Activated CD8-positive, alpha-beta memory T cell treated with anti-CD3 and anti-CD28 coated beads for 4 hours (primary cell): ENCODE data around the gene NACA.
"Not testable (repeated sequence)": the region's sequence is repeated elsewhere in the genome, so short reads cannot be mapped to it uniquely, and the experiment has no call there.

Experiments used
- DNase-seq, 2 donors: peaks; one replicate each; pipeline ENCODE4 v3.0.0-alpha.2; 2020; ENCODE audit warnings: low read depth in 2 of 2

Gene NACA

DNA sequence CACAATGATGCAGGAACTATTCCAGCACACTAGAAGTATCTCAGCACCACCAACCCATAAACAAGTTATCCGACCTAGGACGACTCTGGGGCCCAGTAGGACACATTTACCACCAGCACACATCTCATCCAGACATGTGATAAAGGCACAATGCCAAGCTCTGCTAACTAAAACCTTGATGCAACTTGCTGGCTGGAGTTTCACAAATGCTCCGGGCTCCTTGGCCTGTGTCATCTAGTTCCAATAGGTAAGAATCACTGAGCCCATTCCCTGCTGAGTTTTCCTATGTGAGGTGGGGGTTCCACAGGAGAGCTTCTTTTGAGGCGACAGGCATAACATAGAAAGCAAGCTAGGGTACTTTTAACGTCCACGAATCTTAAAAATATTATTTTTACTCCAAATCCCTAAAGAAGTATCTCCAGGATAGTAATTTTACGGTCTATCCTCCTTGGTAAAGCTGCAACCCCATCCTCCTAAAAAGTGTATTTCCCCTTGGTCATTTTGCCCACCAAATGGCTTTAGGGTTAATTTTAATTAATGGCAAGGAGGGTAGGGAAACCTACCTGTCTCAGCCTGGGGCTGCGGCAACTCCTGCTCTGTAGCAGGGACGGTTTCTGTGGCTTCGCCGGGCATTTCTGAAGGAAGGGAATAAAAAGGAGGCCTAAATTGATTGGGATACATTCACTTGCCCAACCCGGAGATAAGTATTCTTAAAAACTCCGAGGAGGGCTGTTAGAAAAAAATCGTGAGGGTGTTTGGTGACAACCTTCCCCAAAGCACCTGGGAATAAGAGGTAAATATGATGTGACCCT is 1.0 kb downstream of the NACA start:
- DNase-seq = no peak

DNA sequence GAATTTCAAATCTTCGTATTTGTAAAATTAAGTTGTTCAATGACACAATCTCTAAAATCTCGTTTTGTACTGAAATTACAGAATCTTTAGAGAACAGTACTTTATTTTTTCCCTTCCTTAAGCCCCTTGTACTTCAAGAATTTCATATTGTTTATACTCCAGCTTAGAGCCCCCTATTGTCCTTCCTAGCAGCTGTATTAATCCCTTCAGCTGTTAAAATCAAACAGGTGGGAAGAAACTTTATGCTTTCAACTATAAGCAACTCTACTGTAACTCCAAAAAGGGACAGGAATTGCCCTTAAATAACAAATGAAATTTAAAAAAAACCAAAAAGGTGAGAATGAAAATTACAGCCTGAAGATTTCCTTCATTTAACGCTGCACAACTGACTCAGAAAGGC is 1.7 kb downstream of the NACA start:
- DNase-seq = no peak

DNA sequence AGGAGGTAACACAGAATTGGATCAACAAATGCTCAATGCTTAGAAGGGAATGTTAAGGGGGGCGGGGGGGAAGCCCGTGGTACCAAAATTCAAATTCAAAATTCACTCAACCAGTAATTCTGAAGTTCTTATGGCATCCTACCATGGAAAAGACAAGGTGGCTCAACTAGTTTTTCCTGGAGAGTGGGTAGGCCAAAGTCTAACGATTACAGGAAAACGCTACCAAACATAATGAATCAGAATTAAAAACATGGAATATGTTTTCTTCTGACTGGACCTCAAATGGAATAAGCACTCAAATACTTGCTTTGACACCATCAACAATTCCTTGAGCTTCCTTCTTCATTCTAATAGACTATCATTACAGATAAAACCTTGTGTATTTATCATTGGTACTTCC is 2.3 kb downstream of the NACA start:
- DNase-seq = no peak

DNA sequence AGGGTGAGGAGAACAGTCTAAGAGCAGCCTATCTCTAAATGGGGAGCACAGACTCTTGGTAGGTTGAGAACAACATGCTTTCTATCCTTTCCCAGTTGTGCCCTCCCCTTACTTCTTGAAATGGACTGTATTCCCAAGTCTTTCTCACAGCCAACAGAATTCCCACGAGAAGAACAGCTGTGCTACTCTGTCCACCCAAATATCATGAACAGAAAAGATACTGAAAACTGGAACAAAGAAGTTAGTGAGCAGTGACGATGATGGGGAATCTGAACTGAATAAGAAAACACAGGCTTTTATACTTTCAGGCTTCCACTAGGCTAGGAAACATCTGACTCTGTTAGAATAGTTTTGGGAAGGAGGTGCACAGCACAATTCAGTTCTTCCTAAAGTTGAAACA is 3.4 kb downstream of the NACA start:
- DNase-seq = no peak

DNA sequence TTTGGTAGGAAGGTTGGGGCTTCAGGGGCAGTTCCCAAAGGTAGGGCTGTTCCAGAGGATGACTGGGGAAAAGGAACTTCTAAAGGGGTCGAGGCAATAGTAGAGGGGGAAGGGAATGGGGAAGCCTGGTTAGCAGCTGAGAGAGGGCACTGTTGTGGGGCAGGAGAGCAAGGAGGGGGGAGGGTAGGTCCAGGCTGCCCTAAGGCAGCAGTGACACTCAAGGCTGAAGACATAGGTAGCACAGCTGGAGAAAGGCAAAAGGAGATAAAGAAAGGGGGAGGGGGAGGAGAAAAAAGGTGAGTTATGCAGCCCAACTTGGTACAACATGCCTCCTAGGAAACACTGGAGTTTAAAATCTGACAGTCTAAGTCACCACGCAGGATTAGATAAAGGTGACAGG is 3.9 kb downstream of the NACA start:
- DNase-seq = no peak

DNA sequence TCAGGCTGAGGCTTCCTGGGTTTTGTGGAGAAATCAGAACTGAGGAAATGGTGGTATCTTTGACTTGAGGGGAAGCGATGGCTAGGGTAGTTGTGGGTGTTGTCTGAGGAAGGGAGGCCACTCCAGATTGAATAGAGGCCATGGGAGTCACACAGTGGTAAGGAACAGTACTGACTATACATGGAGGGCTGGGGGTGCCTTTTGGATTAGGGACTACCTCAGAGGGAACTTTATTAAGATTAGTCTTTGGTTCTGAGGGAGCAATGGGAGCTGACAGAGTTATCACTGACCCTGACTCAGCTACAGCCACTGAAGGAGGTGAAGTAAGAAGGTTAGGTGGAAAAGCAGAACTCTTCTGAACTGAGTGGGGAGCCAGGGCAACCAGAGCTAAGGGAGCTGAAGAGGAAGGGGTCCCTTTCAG is 4.4 kb downstream of the NACA start:
- DNase-seq = no peak

DNA sequence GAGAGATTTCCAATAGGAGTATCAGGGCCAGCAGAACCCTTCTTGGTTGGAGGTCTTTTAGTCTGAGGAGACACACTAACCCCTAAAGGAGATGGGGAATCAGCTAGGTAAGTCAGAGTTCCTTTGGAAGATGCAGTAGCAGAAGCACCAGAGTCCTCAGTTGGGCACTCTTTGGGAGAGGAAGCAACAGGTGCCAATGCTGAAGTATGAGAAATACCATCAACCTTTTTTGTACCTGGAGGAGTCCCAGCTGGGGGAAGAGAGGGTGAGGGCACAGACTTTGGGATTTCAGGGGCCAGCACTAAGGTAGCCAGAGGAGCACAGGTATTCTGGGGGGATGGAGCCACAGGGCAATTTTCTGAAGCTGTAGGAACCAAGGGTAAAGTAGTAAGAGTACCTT is 6.0 kb downstream of the NACA start:
- no peak for DNase-seq

DNA sequence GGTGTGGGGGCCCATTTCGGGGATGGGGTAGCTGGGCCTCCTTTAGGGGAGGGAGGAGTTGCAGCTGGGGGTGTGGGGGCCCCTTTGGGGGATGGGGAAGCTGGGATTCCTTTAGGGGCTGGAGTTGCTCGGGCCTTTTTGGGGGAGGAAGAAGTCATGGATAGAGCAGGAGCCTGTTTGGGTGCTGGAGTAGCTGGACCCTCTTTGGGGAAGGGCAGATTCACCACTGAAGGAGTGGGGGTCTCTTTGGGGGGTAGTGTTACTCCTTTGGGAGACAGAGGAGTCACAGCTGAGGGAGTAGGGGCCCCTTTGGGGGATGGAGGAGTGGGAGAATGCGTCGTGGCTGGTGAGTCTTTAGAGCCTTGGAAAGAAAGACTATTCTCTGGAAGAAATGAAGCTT is 6.5 kb downstream of the NACA start:
- DNase-seq = no peak

DNA sequence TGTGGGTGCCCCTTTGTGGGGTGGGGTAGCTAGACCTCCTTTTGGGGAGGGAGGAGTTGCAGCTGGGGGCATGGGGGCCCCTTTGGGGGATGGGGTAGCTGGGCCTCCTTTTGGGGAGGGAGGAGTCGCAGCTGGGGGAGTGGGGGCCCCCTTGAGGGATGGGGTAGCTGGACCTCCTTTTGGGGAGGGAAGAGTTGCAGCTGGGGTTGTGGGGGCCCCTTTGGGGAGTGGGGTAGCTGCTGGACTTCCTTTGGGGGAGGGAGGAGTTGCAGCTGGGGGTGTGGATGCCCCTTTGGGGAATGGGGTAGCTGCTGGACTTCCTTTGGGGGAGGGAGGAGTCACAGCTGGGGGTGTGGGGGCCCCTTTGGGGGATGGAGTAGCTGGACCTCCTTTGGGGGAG is 7.0 kb downstream of the NACA start:
- no peak for DNase-seq

DNA sequence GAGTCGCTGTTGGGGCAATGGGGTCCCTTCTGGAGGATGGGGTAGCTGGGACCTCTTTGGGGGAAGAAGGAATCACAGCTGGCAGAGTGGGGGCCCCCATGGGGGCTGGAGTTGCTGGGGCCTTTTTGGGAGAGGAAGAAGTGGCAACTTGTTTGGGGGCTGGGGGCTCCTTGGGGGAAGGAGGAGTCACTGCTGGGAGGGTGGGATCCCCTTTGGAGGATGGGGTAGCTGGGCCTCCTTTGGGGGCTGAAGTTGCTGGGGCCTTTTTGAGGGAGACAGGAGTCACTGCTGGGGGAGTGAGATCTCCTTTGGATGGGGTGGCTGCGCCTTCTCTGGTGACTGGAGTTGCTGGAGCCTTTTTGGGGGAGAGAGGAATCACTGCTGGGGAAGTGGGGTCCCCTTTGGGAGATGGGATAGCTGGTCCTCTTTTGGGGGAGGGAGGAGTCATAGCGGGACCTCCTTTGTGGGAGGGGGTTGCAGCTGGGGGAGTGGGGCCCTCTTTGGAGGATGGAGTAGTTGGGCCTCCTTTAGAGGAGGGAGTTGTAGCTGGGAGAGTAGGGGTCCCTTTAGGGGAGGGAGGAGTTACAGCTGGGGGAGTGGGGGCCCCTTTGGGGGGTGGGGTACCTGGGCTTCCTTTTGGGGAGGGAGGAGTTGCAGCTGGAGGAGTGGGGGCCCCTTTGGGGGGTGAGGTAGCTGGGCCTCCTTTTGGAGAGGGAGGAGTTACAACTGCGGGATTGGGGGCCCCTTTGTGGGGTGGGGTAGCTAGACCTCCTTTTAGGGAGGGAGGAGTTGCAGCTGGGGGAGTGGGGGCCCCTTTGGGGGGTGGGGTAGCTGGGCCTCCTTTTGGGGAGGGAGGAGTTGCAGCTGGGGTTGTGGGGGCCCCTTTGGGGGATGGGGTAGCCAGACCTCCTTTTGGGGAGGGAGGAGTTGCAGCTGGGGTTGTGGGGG is 7.9 kb downstream of the NACA start:
- no peak for DNase-seq

DNA sequence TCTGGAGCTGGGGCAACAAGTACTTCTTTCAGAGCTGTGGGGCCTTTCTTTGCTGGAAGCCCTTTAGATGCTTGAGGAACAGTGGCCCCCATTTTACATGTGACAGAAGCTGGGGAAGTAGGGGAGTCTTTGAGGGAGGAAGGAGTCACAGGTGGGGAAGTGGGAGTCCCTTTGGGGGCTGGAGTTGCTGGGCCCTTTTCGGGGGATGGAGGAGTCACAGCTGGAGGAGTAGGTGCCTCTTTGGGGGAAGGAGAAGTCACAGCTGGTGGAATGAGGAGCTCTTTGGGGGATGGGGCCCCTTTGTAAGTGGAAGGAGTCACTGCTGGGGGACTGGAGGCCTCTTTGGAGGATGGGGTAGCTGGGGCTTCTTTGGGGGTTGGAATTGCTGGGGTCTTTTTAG is 8.6 kb downstream of the NACA start:
- no peak for DNase-seq

DNA sequence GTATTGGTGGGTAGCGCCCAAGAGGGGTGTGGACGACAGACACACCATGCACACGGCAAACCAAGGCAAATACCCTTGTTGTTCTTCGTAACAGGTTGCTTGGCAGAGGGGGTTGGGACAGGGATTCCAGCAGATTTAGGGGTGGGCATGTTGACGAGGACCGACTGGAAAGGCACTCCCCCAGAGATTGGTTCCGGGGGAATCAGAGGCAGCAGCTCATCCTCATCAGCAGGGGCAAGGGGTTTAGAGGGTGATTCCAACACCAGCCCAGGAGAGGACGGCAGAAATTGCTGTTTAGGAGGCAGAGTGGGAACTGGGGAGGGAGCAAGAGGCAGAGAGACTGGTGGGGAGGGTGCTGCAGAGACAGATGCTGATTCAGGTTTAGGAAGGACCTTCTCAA is 9.3 kb downstream of the NACA start:
- no peak for DNase-seq

DNA sequence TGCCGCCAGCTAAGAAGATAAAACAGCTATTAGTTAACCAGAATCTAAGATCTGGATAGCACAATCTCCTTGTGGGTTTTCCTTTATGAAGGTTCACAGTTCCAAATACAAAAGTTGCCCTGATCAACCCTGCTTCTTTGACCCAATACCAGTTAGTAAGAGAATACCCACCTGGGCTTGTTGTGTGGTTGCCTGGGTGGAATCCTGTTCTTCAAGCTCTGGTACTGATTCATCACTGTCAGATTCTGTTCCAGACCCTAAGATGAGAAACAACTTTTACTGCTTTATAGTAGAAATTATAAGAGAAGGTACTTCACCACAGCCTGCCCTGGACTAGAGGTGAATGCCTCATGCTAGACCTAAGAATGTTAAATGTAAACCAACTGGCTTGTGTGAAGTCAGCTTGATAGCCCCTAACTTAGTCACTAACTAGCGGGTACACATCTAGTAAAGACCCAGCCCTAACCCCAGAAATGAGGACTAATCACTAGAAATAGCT is 10.6 kb downstream of the NACA start:
- no peak for DNase-seq

DNA sequence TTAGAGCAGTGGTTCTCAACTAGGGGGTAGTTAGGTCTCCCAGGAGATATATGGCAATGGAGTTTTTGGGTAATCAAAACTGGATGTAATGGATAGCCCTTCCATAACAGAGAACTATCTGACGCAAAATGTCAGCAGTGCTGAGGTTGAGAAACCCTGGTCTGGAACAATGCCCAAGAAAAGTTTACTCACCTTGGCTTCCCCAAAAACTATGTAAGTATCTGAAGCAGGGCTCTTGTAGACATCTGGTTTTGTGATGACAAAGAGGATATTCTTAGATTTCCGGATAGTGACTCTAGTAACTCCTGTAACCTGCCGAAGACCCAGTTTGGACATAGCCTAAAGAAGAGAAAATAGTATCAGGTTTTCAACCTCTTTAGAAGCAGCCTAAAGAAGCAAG is 11.8 kb downstream of the NACA start:
- DNase-seq = no peak

DNA sequence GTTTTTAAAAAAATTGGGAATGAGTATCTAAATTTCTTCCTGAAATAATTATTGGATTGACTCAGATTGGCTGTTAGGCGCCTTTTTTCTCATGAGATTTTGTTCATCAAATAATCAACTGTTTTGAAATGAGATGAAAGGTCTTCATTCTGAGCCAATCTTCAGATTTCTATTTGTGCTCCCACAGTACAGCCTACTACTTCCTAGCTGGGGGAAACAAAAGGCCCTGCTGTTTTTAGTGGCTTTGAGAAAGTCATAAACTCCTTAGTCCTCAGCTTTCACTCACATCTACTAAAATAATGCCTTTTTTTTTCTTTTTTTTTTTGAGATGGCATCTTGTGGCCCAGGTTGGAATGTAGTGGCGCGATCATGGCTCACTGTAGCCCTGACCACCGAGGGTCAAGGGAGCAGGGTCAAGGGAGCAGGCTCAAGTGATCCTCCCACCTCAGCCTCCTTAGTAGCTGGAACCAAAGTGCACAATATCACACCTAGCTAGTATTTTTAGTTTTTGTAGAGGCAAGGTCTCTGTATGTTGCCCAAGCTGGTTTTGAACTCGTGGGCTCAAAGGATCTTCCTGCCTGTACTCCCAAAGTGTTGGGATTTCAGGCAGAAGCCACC is 15.2 kb downstream of the NACA start:
- no peak for DNase-seq

DNA sequence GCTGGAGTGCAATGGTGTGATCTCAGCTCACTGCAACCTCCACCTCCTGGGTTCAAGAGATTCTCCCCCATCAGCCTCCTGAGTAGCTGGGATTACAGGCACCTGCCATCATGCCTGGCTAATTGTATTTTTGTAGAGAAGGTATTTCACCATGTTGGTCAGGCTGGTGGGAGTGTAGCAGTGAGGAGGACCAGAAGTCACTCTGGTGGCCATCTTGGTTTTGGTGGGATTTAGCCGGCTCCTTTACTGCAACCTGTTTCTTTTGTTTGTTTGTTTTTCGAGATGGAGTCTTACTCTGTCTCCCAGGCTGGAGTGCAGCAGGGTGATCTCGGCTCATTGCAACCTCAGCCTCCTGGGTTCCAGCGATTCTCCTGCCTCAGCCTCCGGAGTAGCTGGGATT is 20.6 kb downstream of the NACA start:
- DNase-seq = not testable (repeated sequence)

DNA sequence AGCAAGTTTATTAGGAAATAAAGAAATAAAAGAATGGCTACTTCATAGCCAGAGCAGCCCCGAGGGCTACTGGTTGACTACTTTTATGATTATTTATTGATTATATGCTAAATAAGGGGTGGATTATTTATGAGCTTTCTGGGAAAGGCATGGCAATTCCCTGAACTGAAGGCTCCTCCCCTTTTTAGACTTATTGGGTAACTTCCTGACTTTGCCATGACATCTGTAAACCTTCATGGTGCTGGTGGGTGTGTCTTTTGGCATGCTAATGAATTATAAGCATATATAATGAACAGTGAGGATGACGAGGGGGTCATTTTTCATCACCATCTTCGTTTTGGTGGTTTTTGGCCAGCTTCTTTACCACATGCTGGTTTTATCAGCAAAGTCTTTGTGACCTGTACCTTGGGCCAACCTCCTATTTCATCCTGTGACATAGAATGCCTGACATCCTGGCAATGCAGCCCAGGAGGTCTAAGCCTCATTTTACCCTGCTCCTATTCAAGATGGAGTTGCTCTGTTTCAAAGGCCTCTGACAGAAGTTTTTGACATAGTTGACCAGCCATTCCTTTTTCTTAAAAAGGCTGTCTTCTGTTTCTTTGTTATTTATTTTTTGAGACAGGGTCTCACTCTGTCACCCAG is 26.0 kb downstream of the NACA start:
- no peak for DNase-seq

DNA sequence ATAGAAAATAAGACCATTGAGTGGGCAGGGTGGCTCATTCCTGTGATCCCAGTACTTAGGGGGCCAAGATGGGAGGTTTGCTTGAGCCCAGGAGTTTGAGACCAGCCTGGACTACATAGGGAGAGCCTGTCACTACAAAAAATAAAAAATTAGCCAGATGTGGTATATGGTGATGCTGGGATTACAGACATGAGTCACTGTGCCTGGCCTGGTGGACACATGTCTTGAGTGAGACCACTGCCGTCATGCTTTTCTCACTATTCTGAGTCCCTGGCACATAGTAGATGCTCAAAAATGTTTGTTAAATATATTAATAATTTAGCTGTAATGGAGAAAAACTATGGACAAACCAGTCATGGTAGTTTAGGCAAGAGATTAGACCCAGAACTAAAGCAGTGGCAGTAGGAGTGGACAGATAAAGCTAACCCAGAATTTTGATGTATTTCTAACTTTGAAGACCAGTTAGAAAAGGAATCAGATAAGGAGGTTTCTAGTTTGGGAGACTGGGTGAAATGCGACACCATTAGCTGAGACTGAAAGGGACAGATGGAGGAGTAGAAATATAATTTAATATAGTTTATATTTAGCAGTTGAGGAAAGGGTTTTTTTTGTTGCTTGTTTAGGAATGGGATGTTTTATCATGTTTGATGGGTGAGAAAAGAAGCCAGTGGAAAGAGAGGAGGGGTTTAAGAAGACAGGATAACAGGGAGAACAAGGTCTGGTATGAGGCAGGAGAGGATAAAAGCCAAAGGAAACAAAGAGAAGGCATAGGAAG is 29.6 kb downstream of the NACA start:
- no peak for DNase-seq

DNA sequence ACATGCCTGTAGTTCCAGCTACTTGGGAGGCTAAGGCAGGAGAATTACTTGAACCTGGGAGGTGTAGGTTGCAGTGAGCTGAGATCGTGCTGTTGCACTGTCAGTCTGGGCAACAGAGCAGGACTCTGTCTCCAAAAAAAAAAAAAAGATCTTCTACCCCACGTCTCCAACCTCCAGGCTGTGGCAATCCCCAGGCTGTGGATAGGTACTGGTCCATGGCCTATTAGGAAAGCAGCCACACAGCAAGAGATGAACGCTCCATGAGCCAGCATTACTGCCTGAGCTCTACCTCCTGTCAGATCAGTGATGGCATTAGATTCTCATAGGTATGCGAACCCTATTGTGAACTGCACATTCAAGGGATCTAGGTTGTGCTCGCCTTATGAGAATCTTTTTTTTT is 30.9 kb downstream of the NACA start:
- DNase-seq = no peak

DNA sequence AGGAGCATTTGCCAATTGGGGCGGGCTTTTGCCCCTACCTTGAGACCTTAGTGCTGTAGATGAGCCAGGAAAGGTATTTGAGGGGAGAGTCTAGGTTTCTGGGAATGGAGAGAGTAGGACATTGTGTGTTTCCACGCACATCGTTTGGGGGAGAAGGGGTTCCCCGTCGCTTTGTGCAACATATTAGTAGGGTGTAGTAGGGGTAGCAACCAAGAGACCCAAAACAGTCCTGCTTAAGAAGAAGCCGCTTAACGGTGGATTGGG is 36.3 kb downstream of the NACA start:
- no peak for DNase-seq

DNA sequence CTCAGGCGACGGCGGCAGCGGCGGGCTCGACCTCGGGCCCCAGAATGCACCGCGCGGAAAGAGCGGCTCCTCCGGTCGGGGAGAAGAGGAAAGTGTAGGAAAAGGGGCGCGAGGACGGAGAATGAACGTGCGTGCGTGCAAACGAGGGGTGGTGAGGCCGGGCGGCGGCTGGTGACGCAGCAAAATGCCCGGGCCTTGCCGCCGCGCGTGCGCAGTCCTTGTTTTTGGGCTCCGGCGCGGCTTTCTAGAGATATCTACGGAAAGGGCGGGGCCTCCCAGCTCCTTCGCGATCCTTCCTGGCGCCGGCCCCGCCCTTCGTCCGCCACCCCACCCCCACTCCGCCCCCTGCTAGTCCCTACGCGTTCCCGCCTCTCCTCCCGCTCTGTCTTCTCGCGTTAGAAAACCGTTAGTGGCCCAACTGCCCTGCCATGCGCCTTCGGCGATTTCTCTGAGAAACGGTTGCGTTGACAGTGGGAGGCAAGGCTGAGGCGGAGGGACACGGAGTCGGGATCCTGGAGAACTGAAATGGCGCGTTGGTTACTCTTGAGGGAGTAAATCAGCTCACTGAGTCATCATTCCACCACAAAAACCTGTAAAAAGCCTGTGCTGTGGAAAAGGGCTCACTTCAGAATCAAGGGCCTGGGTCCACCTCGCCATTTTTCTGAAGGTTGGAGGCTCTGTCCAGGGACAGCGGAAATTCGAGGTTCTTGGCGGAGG is 36.8 kb downstream of the NACA start, which contains the start of gene PTGES3:
Gene PTGES3 (minus strand): TSS at position 156 of the 717 bp plus-strand sequence. CDS start 285 bp downstream, outside the sequence.
- DNase-seq = peak; percentile 92 to 96
